ENCODE data around the gene NCK2. TPM values are rescaled to one million over a fixed set of nuclear protein-coding genes. Genes with fewer than 3 reads are reported as not detected.

Gene NCK2
- total and polyA plus RNA-seq, 2 of the 4 experiments (the other 2 are of a cell fraction), result 15.8 to 22.2 TPM

DNA sequence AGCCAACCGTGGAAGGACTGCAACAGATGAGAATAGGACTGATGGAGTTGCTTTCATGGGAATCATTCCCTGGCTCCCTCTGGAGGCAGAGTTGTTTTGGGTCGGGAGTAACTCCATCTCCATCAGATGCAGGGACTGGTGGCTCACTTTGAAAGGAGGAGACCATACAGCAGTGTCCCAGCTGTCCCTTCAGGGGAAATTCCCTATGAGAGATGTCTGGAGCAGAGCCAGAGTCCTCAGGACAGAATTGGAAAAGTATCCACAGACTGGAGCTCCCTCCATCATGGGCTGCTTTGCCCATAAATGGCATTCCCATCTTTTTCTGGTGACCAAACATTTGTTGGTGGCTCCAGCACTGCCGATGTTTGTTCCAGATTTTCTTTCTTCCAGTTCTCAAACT is 144.3 kb downstream of the NCK2 start:
- dilution Hi-C loops (cut with HindIII; ENCODE audit: low sequenced_read_pairs, unreplicated experiment), result no loop called here
- no peak overlapping the region for H2BK120ac ChIP-seq (ENCODE audit: low read depth, low read length)
- H3K79me1 ChIP-seq (ENCODE audit: low read depth in 1 of 2, low read length in 2 of 2), result peaks cover 37 to 40% of the 10 kb centered on the region in 2 experiments
- no peak overlapping the region for H3K4me2 ChIP-seq (ENCODE audit: low read depth, low read length)
- H3K9ac ChIP-seq (ENCODE audit: low read depth, low read length), result no peak overlapping the region
- no peak for ATAC-seq (ENCODE audit: low read depth)
- H2BK15ac ChIP-seq (ENCODE audit: low read depth, low read length), result no peak overlapping the region
- no peak overlapping the region for H3K4ac ChIP-seq (ENCODE audit: low read depth, low read length)
- H2AK5ac ChIP-seq (ENCODE audit: low read depth, low read length), result no peak overlapping the region
- H2AFZ ChIP-seq (replicated peaks; ENCODE audit: low read length, poor library complexity), result no peak overlapping the region
- H4K20me1 ChIP-seq (ENCODE audit: insufficient read depth, low read length), result peaks cover 6% of the 10 kb centered on the region; the same call in 1 of the 2 replicates
- no peak overlapping the region for H3K14ac ChIP-seq (replicated peaks; ENCODE audit: low read depth, low read length)
- H4K91ac ChIP-seq (ENCODE audit: insufficient read depth, low read depth, low read length), result no peak overlapping the region
- no peak overlapping the region for H2BK5ac ChIP-seq (ENCODE audit: low read depth, low read length, poor library complexity, severe bottlenecking)
- CTCF ChIA-PET, result no interaction called here
- H3K23ac ChIP-seq (ENCODE audit: low read depth, low read length), result no peak overlapping the region
- H3K4me3 ChIP-seq (ENCODE audit: insufficient read depth, low read depth, low read length), result no peak overlapping the region
- peaks cover 3% of the 10 kb centered on the region; the same call in 1 of the 2 replicates for H3K9me1 ChIP-seq (ENCODE audit: insufficient read depth, low read length)
- H4K8ac ChIP-seq (ENCODE audit: low read depth in 2 of 2, low read length in 2 of 2), result no peak overlapping the region
- WGBS, 2 experiments (ENCODE audit: extremely low coverage in 2 of 2, insufficient read length in 1 of 2), result 100% methylated on average over 1 of the region's 3 CpGs; no CpG with 5 or more reads in 1 of the 2 experiments
- no peak for DNase-seq
- H3K18ac ChIP-seq (ENCODE audit: low read depth, low read length), result no peak overlapping the region
- in situ Hi-C loops (cut with MboI; ENCODE audit: low sequenced_read_pairs), result no loop called here
- H4K5ac ChIP-seq (ENCODE audit: low read depth, low read length), result no peak overlapping the region
- H3K36me3 ChIP-seq (ENCODE audit: control insufficient read depth, insufficient read depth, low read length), result peaks cover 7% of the 10 kb centered on the region
- H3K9me3 ChIP-seq (ENCODE audit: control insufficient read depth, insufficient read depth, low read length), result peaks cover 2% of the 10 kb centered on the region; the same call in 1 of the 2 replicates
- H3K4me1 ChIP-seq (ENCODE audit: control insufficient read depth, insufficient read depth, low read length), result peaks cover 12% of the 10 kb centered on the region
- H3K27ac ChIP-seq (ENCODE audit: insufficient read depth, low read length), result no peak overlapping the region
- TF ChIP-seq RFX5 (IDR thresholded peaks at IDR 0.05; ENCODE audit: low read depth, low read length) (no peak), POLR2A (IDR thresholded peaks at IDR 0.05; ENCODE audit: low read depth, low read length) (no peak), FOS (IDR thresholded peaks at IDR 0.05; ENCODE audit: low read depth, low read length) (no peak)
- POLR2A ChIA-PET (ENCODE audit: unreplicated experiment), result no interaction called here
- BruUV-seq (replicated peaks), result no TSS peak
- H2BK20ac ChIP-seq (ENCODE audit: low read depth, low read length), result no peak overlapping the region
- H3K27me3 ChIP-seq (ENCODE audit: control insufficient read depth, insufficient read depth, low read length), result no peaks in the 10 kb centered on the region
- H2AK9ac ChIP-seq (replicated peaks; ENCODE audit: low read depth, low read length, poor library complexity), result no peak overlapping the region
- intact Hi-C loops (cut with micrococcal nuclease), result no loop called here
- H3K56ac ChIP-seq (ENCODE audit: extremely low read depth, insufficient read depth, low read length), result no peak overlapping the region

All from IMR-90 (cell line).